Activated T-helper 17 cell treated with anti-CD3 and anti-CD28 coated beads, Interleukin-2, amount 50 U/mL, for 72 hours (primary cell): Measurements from ENCODE around the gene NPAS4. TPM values are rescaled to one million over a fixed set of nuclear protein-coding genes. Genes with fewer than 3 reads are reported as not detected.
"Not testable (repeated sequence)": the region's sequence is repeated elsewhere in the genome, so short reads cannot be mapped to it uniquely, and the experiment has no call there.

Source experiments
- ATAC-seq: fragments of 150-1000 bp; cut with Tn5 transposase; replicated peaks from 2 replicates; pipeline ENCODE4 v1.10.0; 2021; ENCODE audit warnings: mild to moderate bottlenecking, moderate library complexity
- H3K27ac Mint-ChIP-seq: one replicate; pipeline ENCODE4 v1.8.0; 2022; ENCODE audit warnings: mixed read lengths
- H3K27me3 Mint-ChIP-seq: one replicate; pipeline ENCODE4 v1.8.0; 2022; ENCODE audit warnings: mixed read lengths
- H3K36me3 Mint-ChIP-seq: one replicate; pipeline ENCODE4 v1.8.0; 2022; ENCODE audit warnings: low read depth, mild to moderate bottlenecking, mixed read lengths
- H3K4me1 Mint-ChIP-seq: one replicate; pipeline ENCODE4 v1.8.0; 2022; ENCODE audit warnings: mixed read lengths
- H3K4me3 Mint-ChIP-seq: one replicate; pipeline ENCODE4 v1.8.0; 2022; ENCODE audit warnings: mild to moderate bottlenecking, mixed read lengths
- H3K9me3 Mint-ChIP-seq: one replicate; pipeline ENCODE4 v1.8.0; 2022; ENCODE audit warnings: mixed read lengths
- total RNA-seq, 2 donors: library from RNA; stranded (reverse); gene quantifications; one replicate each; pipeline ENCODE4 v1.2.3, GENCODE V29; 2022

Gene NPAS4
- total RNA-seq, result under 1 TPM; 0.21 to 0.28 TPM

DNA sequence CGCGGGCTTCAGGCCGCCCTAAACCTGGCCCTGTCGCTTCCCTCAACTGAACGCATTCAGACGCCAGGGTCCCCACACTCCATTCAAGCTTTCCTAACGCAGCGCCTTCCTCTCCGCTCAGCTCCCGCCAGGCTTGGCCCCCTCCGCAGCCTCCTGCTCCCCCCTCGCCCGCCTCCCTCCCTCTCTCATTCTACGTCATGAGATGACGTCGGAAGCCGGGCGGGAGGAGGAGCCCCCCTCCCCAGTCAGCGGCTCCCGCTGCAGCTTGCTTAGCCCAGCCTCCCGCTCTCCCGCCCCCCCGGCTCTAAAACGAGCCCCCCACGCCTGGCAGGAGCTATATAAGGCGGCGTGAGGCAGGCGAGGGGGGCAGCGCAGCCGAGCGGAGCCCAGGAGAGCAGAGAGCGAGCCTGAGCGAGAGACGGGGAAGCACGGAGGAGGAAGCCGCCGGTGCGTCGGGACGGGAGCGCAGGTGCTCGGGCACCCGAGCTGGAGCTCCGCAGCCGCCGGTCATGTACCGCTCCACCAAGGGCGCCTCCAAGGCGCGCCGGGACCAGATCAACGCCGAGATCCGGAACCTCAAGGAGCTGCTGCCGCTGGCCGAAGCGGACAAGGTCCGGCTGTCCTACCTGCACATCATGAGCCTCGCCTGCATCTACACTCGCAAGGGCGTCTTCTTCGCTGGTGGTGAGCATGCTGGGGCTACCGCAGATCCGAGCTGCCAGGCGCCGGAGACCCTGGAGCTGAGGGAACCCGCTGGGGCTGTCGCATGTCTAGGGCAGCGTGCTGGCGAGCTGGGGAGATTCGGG, at the start of gene NPAS4:
TSS of gene NPAS4 (plus strand) at position 365 of the 806 bp plus-strand sequence. CDS start at position 510, 145 bp downstream.
- no peak for ATAC-seq

GRCh38 chr11:66371627-66372415, 49.0 kb upstream of the NPAS4 start, which contains the start of gene SLC29A2:
SLC29A2 (minus strand) TSS chr11:66371760; CDS start chr11:66371591, 169 bp downstream.
- Mint-ChIP-seq H3K27me3 (no peaks in the 10 kb centered on the region), H3K36me3 (no peaks in the 10 kb centered on the region), H3K4me3 (peak within 1 kb of the TSS; percentile 79), H3K27ac (peak within 1 kb of the TSS; percentile 78), H3K9me3 (no peaks in the 10 kb centered on the region), H3K4me1 (no peaks in the 10 kb centered on the region)
- peak; percentile 78 for ATAC-seq

More for the DNA sequence above, at the start of gene NPAS4:
- Mint-ChIP-seq H3K27ac (no peak within 1 kb of the TSS), H3K4me3 (no peak within 1 kb of the TSS), H3K9me3 (no peaks in the 10 kb centered on the region), H3K36me3 (no peaks in the 10 kb centered on the region), H3K27me3 (peaks cover 30% of the 10 kb centered on the region), H3K4me1 (peaks cover 33% of the 10 kb centered on the region)

GRCh38 chr11:66373265-66373664, 47.6 kb upstream of the NPAS4 start:
- no peaks in the 10 kb centered on the region for H3K9me3 Mint-ChIP-seq
- H3K4me3 Mint-ChIP-seq, result peak overlapping the region; percentile 79
- no peak for ATAC-seq
- no peaks in the 10 kb centered on the region for H3K27me3 Mint-ChIP-seq
- H3K36me3 Mint-ChIP-seq, result no peaks in the 10 kb centered on the region
- no peaks in the 10 kb centered on the region for H3K4me1 Mint-ChIP-seq
- no peak overlapping the region for H3K27ac Mint-ChIP-seq

GRCh38 chr11:66373690-66374287, 47.0 kb upstream of the NPAS4 start:
- H3K27me3 Mint-ChIP-seq, H3K36me3 Mint-ChIP-seq, H3K27ac Mint-ChIP-seq, H3K4me1 Mint-ChIP-seq, H3K9me3 Mint-ChIP-seq, ATAC-seq: not testable (repeated sequence)
- peak overlapping the region; percentile 79 for H3K4me3 Mint-ChIP-seq

GRCh38 chr11:66380264-66380663, 40.6 kb upstream of the NPAS4 start:
- H3K36me3 Mint-ChIP-seq, H3K4me3 Mint-ChIP-seq, H3K4me1 Mint-ChIP-seq, H3K27ac Mint-ChIP-seq, H3K9me3 Mint-ChIP-seq, H3K27me3 Mint-ChIP-seq: not testable (repeated sequence)
- peak; percentile 45 for ATAC-seq

DNA sequence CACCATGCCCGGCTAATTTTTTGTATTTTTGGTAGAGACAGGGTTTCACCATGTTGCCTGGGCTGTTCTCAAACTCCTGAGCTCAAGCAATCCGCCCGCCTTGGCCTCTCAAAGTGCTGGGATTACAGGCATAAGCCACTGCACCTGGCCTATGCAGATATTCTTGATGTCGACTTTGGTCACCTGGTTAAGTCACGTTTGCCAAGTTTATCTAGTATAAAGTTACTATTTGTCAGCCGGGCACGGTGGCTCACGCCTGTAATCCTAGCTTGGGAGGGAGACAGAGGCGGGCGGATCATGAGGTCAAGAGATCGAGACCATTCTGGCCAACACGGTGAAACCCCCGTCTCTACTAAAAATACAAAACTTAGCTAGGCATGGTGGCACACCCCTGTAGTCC, 36.5 kb upstream of the NPAS4 start:
- ATAC-seq, H3K27ac Mint-ChIP-seq, H3K36me3 Mint-ChIP-seq, H3K27me3 Mint-ChIP-seq, H3K4me1 Mint-ChIP-seq, H3K4me3 Mint-ChIP-seq, H3K9me3 Mint-ChIP-seq: not testable (repeated sequence)

- peaks cover 6% of the 10 kb centered on the region for H3K4me1 Mint-ChIP-seq
- no peaks in the 10 kb centered on the region for H3K36me3 Mint-ChIP-seq
- H3K4me3 Mint-ChIP-seq, result peak overlapping the region; percentile 47
- H3K9me3 Mint-ChIP-seq, result no peaks in the 10 kb centered on the region
- H3K27me3 Mint-ChIP-seq, result no peaks in the 10 kb centered on the region
- ATAC-seq, result peak; percentile 78
- peak overlapping the region; percentile 9 for H3K27ac Mint-ChIP-seq
These were observed 34.4 kb upstream of the NPAS4 start for GRCh38 chr11:66386171-66387069.

GRCh38 chr11:66388780-66389386, 32.0 kb upstream of the NPAS4 start:
- no peaks in the 10 kb centered on the region for H3K9me3 Mint-ChIP-seq
- no peaks in the 10 kb centered on the region for H3K27me3 Mint-ChIP-seq
- H3K4me1 Mint-ChIP-seq, result peaks cover 6% of the 10 kb centered on the region
- no peak overlapping the region for H3K27ac Mint-ChIP-seq
- no peak overlapping the region for H3K4me3 Mint-ChIP-seq
- H3K36me3 Mint-ChIP-seq, result no peaks in the 10 kb centered on the region
- ATAC-seq, result peak; percentile 69

- Mint-ChIP-seq H3K4me1 (peaks cover 1% of the 10 kb centered on the region), H3K27me3 (peaks cover 4% of the 10 kb centered on the region), H3K9me3 (no peaks in the 10 kb centered on the region), H3K27ac (no peak overlapping the region), H3K36me3 (no peaks in the 10 kb centered on the region), H3K4me3 (no peak overlapping the region)
- ATAC-seq, result no peak
These were observed 29.5 kb upstream of the NPAS4 start for GRCh38 chr11:66391322-66391721.

GRCh38 chr11:66393954-66394353, 26.9 kb upstream of the NPAS4 start:
- no peak overlapping the region for H3K27ac Mint-ChIP-seq
- no peaks in the 10 kb centered on the region for H3K36me3 Mint-ChIP-seq
- peaks cover 4% of the 10 kb centered on the region for H3K27me3 Mint-ChIP-seq
- H3K4me1 Mint-ChIP-seq, result no peaks in the 10 kb centered on the region
- no peaks in the 10 kb centered on the region for H3K9me3 Mint-ChIP-seq
- ATAC-seq, result no peak
- H3K4me3 Mint-ChIP-seq, result no peak overlapping the region

- H3K4me1 Mint-ChIP-seq, result peaks cover 4% of the 10 kb centered on the region
- no peaks in the 10 kb centered on the region for H3K36me3 Mint-ChIP-seq
- H3K9me3 Mint-ChIP-seq, result no peaks in the 10 kb centered on the region
- peaks cover 19% of the 10 kb centered on the region for H3K27me3 Mint-ChIP-seq
- no peak overlapping the region for H3K27ac Mint-ChIP-seq
- ATAC-seq, result no peak
- no peak overlapping the region for H3K4me3 Mint-ChIP-seq
These were observed 13.2 kb upstream of the NPAS4 start for GRCh38 chr11:66407651-66408050.

DNA sequence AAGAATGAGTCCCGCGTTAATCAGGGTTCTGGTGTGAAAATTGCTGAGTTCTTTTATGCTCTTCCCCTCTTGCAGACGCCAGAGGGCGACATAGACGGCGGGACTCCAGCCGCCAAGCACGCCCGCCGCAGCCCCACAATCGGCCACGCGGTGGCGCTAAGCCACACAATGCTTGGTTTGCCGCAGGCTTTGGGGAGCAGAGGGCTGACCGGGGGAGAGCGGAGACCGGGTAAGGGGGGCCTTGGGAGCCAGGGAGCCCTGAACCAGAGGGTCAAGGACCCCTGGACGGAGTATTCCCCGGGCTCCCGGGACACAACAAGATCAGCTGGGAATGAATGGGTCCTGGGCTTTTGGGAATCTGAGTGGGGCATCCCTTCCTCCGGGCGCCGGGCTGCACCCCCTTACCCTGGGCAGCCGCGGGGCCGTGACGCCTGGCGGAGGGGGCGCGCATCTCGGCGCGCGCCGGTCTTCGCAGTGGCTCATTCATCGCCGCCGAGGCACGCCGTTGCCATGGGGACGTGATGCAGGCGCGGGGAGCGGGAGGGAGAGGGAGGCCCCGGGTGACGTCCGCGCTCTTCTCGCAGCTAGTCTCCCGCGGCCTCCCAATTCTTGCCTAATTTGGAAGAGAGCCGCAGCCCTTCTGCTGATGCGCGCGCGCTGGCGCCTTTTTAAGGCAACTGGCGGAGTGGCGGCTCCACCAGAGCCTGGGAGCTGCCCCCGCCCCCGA, 12.2 kb upstream of the NPAS4 start:
- no peak overlapping the region for H3K27ac Mint-ChIP-seq
- peaks cover 19% of the 10 kb centered on the region for H3K27me3 Mint-ChIP-seq
- H3K4me1 Mint-ChIP-seq, result peaks cover 4% of the 10 kb centered on the region
- H3K4me3 Mint-ChIP-seq, result peak overlapping the region; percentile 74
- H3K9me3 Mint-ChIP-seq, result no peaks in the 10 kb centered on the region
- peak; percentile 86 for ATAC-seq
- no peaks in the 10 kb centered on the region for H3K36me3 Mint-ChIP-seq

GRCh38 chr11:66409226-66409625, 11.6 kb upstream of the NPAS4 start:
- ATAC-seq, result no peak
- Mint-ChIP-seq H3K27ac (no peak overlapping the region), H3K36me3 (no peaks in the 10 kb centered on the region), H3K27me3 (peaks cover 21% of the 10 kb centered on the region), H3K9me3 (no peaks in the 10 kb centered on the region), H3K4me1 (peaks cover 4% of the 10 kb centered on the region), H3K4me3 (peak overlapping the region; percentile 6)
